Nephron (organoid): ENCODE measurements around the gene DACH1.

Source experiments
- H3K27ac Mint-ChIP-seq, 3 experiments: 2 replicates each; pipeline ENCODE4 v1.8.0; 2020; ENCODE audit warnings: mixed read lengths in 3 of 3, mild to moderate bottlenecking in 2 of 3, moderate library complexity in 1 of 3
- H3K27me3 Mint-ChIP-seq: 2 replicates; pipeline ENCODE4 v1.8.0; 2021; ENCODE audit warnings: low read depth, mild to moderate bottlenecking, moderate library complexity, mixed read lengths
- H3K36me3 Mint-ChIP-seq: 2 replicates; pipeline ENCODE4 v1.8.0; 2020; ENCODE audit warnings: low read depth, mixed read lengths
- H3K4me1 Mint-ChIP-seq: 2 replicates; pipeline ENCODE4 v1.8.0; 2020; ENCODE audit warnings: mixed read lengths
- H3K4me3 Mint-ChIP-seq, 3 experiments: 2 replicates each; pipeline ENCODE4 v1.8.0; 2020; ENCODE audit warnings: mild to moderate bottlenecking in 3 of 3, mixed read lengths in 3 of 3, moderate library complexity in 2 of 3
- H3K9me3 Mint-ChIP-seq: 2 replicates; pipeline ENCODE4 v1.8.0; 2020; ENCODE audit warnings: mixed read lengths
- CTCF ChIP-seq, 3 experiments: fragments of 200-600 bp; sonication (generic); IDR thresholded peaks; one replicate each; pipeline ENCODE4 v1.5.0; 2021; ENCODE audit warnings: antibody characterized with exemption in 3 of 3; ENCODE audit not compliant: unreplicated experiment in 3 of 3

Gene DACH1

GRCh38 chr13:71603255-71603654, 263.7 kb downstream of the DACH1 start:
- Mint-ChIP-seq H3K4me1 (peaks cover 5% of the 10 kb centered on the region), H3K9me3 (no peaks in the 10 kb centered on the region), H3K27me3 (no peaks in the 10 kb centered on the region), H3K36me3 (peaks cover 15% of the 10 kb centered on the region), H3K4me3 (no peak overlapping the region), H3K27ac (no peak overlapping the region)
- TF ChIP-seq CTCF (IDR thresholded peaks at IDR 0.05; ENCODE audit: unreplicated experiment in 3 of 3): no peak

GRCh38 chr13:71602344-71602743, 264.7 kb downstream of the DACH1 start:
- Mint-ChIP-seq H3K27ac (peak overlapping the region in 1 of 3 experiments; percentile 3), H3K27me3 (no peaks in the 10 kb centered on the region), H3K4me1 (peaks cover 5% of the 10 kb centered on the region), H3K4me3 (no peak overlapping the region), H3K36me3 (peaks cover 19% of the 10 kb centered on the region), H3K9me3 (no peaks in the 10 kb centered on the region)
- no peak for TF ChIP-seq CTCF (IDR thresholded peaks at IDR 0.05; ENCODE audit: unreplicated experiment in 3 of 3)

DNA sequence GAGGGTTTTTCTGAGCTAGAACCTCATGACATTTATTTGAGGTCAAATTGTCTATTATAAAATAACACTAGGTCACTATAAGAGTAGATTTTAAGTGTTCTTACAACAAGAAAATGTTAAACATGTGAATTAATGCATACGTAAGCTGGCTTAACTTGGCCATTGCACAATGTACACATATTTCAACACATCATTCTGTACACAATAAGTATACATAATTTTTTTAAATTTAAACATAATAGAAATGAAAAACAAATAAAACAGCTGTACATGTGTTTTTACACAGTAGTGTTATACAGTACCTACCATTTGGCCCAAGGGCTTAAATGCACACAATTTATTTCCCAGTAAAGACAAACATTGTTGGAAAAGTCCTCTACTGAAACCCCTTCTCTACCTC, 269.9 kb downstream of the DACH1 start:
- H3K36me3 Mint-ChIP-seq: peaks cover 34% of the 10 kb centered on the region
- no peaks in the 10 kb centered on the region for H3K9me3 Mint-ChIP-seq
- no peak overlapping the region for H3K27ac Mint-ChIP-seq
- H3K4me1 Mint-ChIP-seq: peaks cover under 1% of the 10 kb centered on the region
- no peak overlapping the region for H3K4me3 Mint-ChIP-seq
- TF ChIP-seq CTCF (IDR thresholded peaks at IDR 0.05; ENCODE audit: unreplicated experiment in 3 of 3): no peak
- no peaks in the 10 kb centered on the region for H3K27me3 Mint-ChIP-seq

GRCh38 chr13:71596116-71596515, 270.9 kb downstream of the DACH1 start:
- H3K4me1 Mint-ChIP-seq: no peaks in the 10 kb centered on the region
- H3K27me3 Mint-ChIP-seq: no peaks in the 10 kb centered on the region
- H3K36me3 Mint-ChIP-seq: peaks cover 34% of the 10 kb centered on the region
- no peaks in the 10 kb centered on the region for H3K9me3 Mint-ChIP-seq
- no peak overlapping the region for H3K27ac Mint-ChIP-seq
- H3K4me3 Mint-ChIP-seq: no peak overlapping the region
- no peak for TF ChIP-seq CTCF (IDR thresholded peaks at IDR 0.05; ENCODE audit: unreplicated experiment in 3 of 3)

- Mint-ChIP-seq H3K4me3 (no peak overlapping the region), H3K9me3 (no peaks in the 10 kb centered on the region), H3K4me1 (peaks cover 6% of the 10 kb centered on the region), H3K27me3 (no peaks in the 10 kb centered on the region), H3K27ac (no peak overlapping the region), H3K36me3 (peaks cover 22% of the 10 kb centered on the region)
- no peak for TF ChIP-seq CTCF (IDR thresholded peaks at IDR 0.05; ENCODE audit: unreplicated experiment in 3 of 3)
Observed at GRCh38 chr13:71593566-71593965, 273.4 kb downstream of the DACH1 start.

- Mint-ChIP-seq H3K4me1 (peaks cover 17% of the 10 kb centered on the region), H3K27ac (peak overlapping the region in 1 of 3 experiments; percentile 27), H3K9me3 (no peaks in the 10 kb centered on the region), H3K27me3 (no peaks in the 10 kb centered on the region), H3K36me3 (peaks cover 13% of the 10 kb centered on the region), H3K4me3 (no peak overlapping the region)
- no peak for TF ChIP-seq CTCF (IDR thresholded peaks at IDR 0.05; ENCODE audit: unreplicated experiment in 3 of 3)
Observed at GRCh38 chr13:71591374-71591773, 275.6 kb downstream of the DACH1 start.
